Measurements from ENCODE around the gene SMG6. TPM values are rescaled to one million over a fixed set of nuclear protein-coding genes. Genes with fewer than 3 reads are reported as not detected.

SMG6 gene
- total and polyA plus RNA-seq, 2 donors (not counting 3 experiments of a cell fraction or from before 2014, with no cell fraction given): 40.1 to 42.2 TPM

DNA sequence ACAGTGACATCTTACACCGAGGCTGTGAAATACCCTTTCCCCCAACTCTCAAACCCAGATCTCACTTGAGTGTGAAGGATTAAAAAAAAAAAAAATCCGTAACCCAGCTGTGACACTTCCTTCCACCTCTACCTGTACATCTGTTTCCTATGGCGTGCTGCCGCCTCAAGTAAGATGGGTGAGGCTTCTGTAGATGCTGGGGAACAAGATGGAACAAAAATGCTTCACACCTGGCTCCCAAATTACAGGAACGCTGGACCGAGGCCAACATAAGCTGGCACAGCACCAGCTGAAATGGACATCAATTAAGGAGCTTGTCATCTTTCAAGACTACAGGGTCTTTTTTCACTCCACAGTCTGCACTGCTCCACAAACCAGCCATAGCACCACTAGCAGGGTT lies 152.8 kb downstream of the SMG6 start:
- CTCF ChIA-PET: no interaction called here
- dilution Hi-C loops (cut with MboI; ENCODE audit: extremely low pct_ligation_motif_present, low sequenced_read_pairs): no loop called here
- POLR2A ChIA-PET: interaction anchor here (0.6 kb wide), 1 partner anchor 85 kb away, joined by 3 read pairs; no protein-coding TSS in a partner anchor
- DNase-seq (ENCODE audit: low read depth, low spot score) (no peak), FAIRE-seq (no peak)
- intact Hi-C loops (cut with micrococcal nuclease): no loop called here
- H3K27ac ChIP-seq (ENCODE audit: insufficient read depth, low read depth, low read length): no peak overlapping the region
- no peaks in the 10 kb centered on the region for H4K20me1 ChIP-seq (replicated peaks; ENCODE audit: control insufficient read depth, extremely low read depth, insufficient read depth, low read length)
- BruUV-seq (replicated peaks): no TSS peak
- no peak overlapping the region for H2AFZ ChIP-seq (ENCODE audit: low read depth, low read length)
- H3K9ac ChIP-seq (replicated peaks; ENCODE audit: extremely low read depth, insufficient read depth, low read length): no peak overlapping the region
- peaks cover 2 to 5% of the 10 kb centered on the region in 2 experiments for H3K36me3 ChIP-seq (ENCODE audit: control insufficient read depth in 2 of 2, extremely low read depth in 1 of 2, insufficient read depth in 2 of 2, low read length in 2 of 2)
- H3K4me1 ChIP-seq (ENCODE audit: control insufficient read depth, extremely low read depth, insufficient read depth, low read length): no peaks in the 10 kb centered on the region
- TF ChIP-seq POLR2A (IDR thresholded peaks at IDR 0.05; ENCODE audit: low read depth, low read length) (no peak), MYC (IDR thresholded peaks at IDR 0.05; ENCODE audit: low read depth, low read length) (no peak), FOS (IDR thresholded peaks at IDR 0.05; ENCODE audit: borderline replicate concordance, insufficient read depth, low read length) (no peak), POLR2AphosphoS5 (IDR thresholded peaks at IDR 0.05; ENCODE audit: insufficient read depth, low read depth, low read length) (no peak), JUN (IDR thresholded peaks at IDR 0.05; ENCODE audit: borderline replicate concordance, insufficient read depth, insufficient read length, low read depth) (no peak)
- TF ChIP-seq, protein P1, sequence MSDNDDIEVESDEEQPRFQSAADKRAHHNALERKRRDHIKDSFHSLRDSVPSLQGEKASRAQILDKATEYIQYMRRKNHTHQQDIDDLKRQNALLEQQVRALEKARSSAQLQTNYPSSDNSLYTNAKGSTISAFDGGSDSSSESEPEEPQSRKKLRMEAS (IDR thresholded peaks at IDR 0.05; ENCODE audit: insufficient read depth, insufficient read length): no peak
- TF ChIP-seq, protein P2, sequence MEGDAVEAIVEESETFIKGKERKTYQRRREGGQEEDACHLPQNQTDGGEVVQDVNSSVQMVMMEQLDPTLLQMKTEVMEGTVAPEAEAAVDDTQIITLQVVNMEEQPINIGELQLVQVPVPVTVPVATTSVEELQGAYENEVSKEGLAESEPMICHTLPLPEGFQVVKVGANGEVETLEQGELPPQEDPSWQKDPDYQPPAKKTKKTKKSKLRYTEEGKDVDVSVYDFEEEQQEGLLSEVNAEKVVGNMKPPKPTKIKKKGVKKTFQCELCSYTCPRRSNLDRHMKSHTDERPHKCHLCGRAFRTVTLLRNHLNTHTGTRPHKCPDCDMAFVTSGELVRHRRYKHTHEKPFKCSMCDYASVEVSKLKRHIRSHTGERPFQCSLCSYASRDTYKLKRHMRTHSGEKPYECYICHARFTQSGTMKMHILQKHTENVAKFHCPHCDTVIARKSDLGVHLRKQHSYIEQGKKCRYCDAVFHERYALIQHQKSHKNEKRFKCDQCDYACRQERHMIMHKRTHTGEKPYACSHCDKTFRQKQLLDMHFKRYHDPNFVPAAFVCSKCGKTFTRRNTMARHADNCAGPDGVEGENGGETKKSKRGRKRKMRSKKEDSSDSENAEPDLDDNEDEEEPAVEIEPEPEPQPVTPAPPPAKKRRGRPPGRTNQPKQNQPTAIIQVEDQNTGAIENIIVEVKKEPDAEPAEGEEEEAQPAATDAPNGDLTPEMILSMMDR (IDR thresholded peaks at IDR 0.05; ENCODE audit: extremely low read depth in 1 of 2, insufficient read depth in 1 of 2, low read depth in 1 of 2, low read length in 2 of 2): no peak
- H3K9me3 ChIP-seq (replicated peaks; ENCODE audit: control insufficient read depth, insufficient read depth, low read length): no peaks in the 10 kb centered on the region
- no peak overlapping the region for H3K4me2 ChIP-seq (ENCODE audit: insufficient read depth, low read length)
- H3K4me3 ChIP-seq (replicated peaks in 1 of 3; ENCODE audit: insufficient read depth in 1 of 3, low read depth in 1 of 3, low read length in 3 of 3): no peak overlapping the region
- H3K9me1 ChIP-seq (replicated peaks; ENCODE audit: control insufficient read depth, extremely low read depth, insufficient read depth, low read length): no peaks in the 10 kb centered on the region
- no peaks in the 10 kb centered on the region for H3K27me3 ChIP-seq (ENCODE audit: control insufficient read depth in 2 of 2, insufficient read depth in 2 of 2, low read length in 2 of 2)
- H3K79me2 ChIP-seq (ENCODE audit: control insufficient read depth, insufficient read depth, low read length): no peaks in the 10 kb centered on the region
